H1 (cell line): Measurements from ENCODE around the gene RTTN. TPM values are rescaled to one million over a fixed set of nuclear protein-coding genes. Genes with fewer than 3 reads are reported as not detected.

Source experiments
- CTCF ChIA-PET: fragments of 300-600 bp; sonication (Branson Sonifier 250); formaldehyde crosslinking; loops from one replicate; lab custom pipeline; 2021; ENCODE audit not compliant: partially characterized antibody; lab: Charles Lee
- POLR2A ChIA-PET: fragments of 300-600 bp; sonication (Branson Sonifier 250); formaldehyde crosslinking; loops from one replicate; lab custom pipeline; 2021; ENCODE audit warnings: inconsistent platforms; ENCODE audit not compliant: partially characterized antibody; lab: Charles Lee
- DNase-seq, 2 experiments: peaks; one replicate each; pipeline versions ENCODE4 v3.0.0 to v3.0.0-alpha.2; 2010 to 2022; ENCODE audit warnings: low spot score in 2 of 2, low read depth in 1 of 2, mixed read lengths in 1 of 2
- FAIRE-seq: peaks from 2 replicates; lab custom pipeline; 2011; peaks lifted over from hg19 to GRCh38; lab: Jason Lieb, UNC
- H2AFZ ChIP-seq: 2 replicates; pipeline ENCODE4 v1.8.1; 2012; ENCODE audit warnings: low read length, inconsistent platforms
- H2AK5ac ChIP-seq: 2 replicates; pipeline ENCODE4 v1.6.1; 2013; ENCODE audit warnings: low read depth, low read length
- H2BK120ac ChIP-seq: replicated peaks from 2 replicates; pipeline ENCODE3; 2013; ENCODE audit warnings: low read depth, low read length, inconsistent platforms
- H2BK12ac ChIP-seq: 2 replicates; pipeline ENCODE4 v1.6.1; 2013; ENCODE audit warnings: low read depth, low read length
- H2BK15ac ChIP-seq: 2 replicates; pipeline ENCODE4 v1.6.1; 2013; ENCODE audit warnings: low read length
- H2BK20ac ChIP-seq: 2 replicates; pipeline ENCODE4 v1.6.1; 2013; ENCODE audit warnings: low read length
- H2BK5ac ChIP-seq: 2 replicates; pipeline ENCODE4 v1.6.1; 2013; ENCODE audit warnings: low read depth, low read length
- H3K14ac ChIP-seq: 2 replicates; pipeline ENCODE4 v1.6.1; 2013; ENCODE audit warnings: inconsistent platforms; ENCODE audit not compliant: insufficient read length
- H3K18ac ChIP-seq: 2 replicates; pipeline ENCODE4 v1.6.1; 2013; ENCODE audit warnings: low read length; ENCODE audit errors: extremely low read depth
- H3K23ac ChIP-seq: 2 replicates; pipeline ENCODE4 v1.6.1; 2013; ENCODE audit warnings: inconsistent platforms; ENCODE audit not compliant: insufficient read length
- H3K23me2 ChIP-seq: 2 replicates; pipeline ENCODE4 v1.6.1; 2013; ENCODE audit warnings: low read depth, low read length
- H3K27ac ChIP-seq: 2 replicates; pipeline ENCODE4 v1.6.1; 2011; ENCODE audit warnings: low read depth, low read length, inconsistent platforms
- H3K27me3 ChIP-seq, 4 experiments: replicated peaks in 1 of 4; 1 replicate in 1 of 4; 2 replicates in 3 of 4; pipeline versions ENCODE4 v1.6.1 to v1.8.1; 2011 to 2013; ENCODE audit warnings: low read length in 3 of 4, mild to moderate bottlenecking in 3 of 4, inconsistent platforms in 2 of 4, mixed read lengths in 2 of 4, moderate library complexity in 1 of 4; ENCODE audit not compliant: control insufficient read depth in 3 of 4, insufficient read depth in 3 of 4; ENCODE audit errors: extremely low read depth in 1 of 4
- H3K36me3 ChIP-seq, 4 experiments: 2 replicates each; pipeline versions ENCODE4 v1.6.1 to v1.8.1; 2011 to 2013; ENCODE audit warnings: mild to moderate bottlenecking in 4 of 4, low read length in 3 of 4, moderate library complexity in 2 of 4, control low read depth in 1 of 4, inconsistent platforms in 1 of 4; ENCODE audit not compliant: insufficient read depth in 4 of 4, control insufficient read depth in 2 of 4
- H3K4ac ChIP-seq: replicated peaks from 2 replicates; pipeline ENCODE3; 2013; ENCODE audit warnings: low read length, low read depth, mixed read lengths, inconsistent platforms; ENCODE audit not compliant: insufficient read length
- H3K4me1 ChIP-seq, 4 experiments: replicated peaks in 1 of 4; 1 replicate in 1 of 4; 2 replicates in 3 of 4; pipeline versions ENCODE4 v1.6.1 to v1.8.1; 2011 to 2013; ENCODE audit warnings: low read length in 3 of 4, inconsistent platforms in 2 of 4, mixed read lengths in 1 of 4; ENCODE audit not compliant: insufficient read depth in 4 of 4, control insufficient read depth in 3 of 4
- H3K4me2 ChIP-seq, 2 experiments: 2 replicates each; pipeline versions ENCODE4 v1.6.1 to v1.8.1; 2011 to 2013; ENCODE audit warnings: low read depth in 2 of 2, low read length in 2 of 2, control low read depth in 1 of 2, inconsistent platforms in 1 of 2, mild to moderate bottlenecking in 1 of 2; ENCODE audit not compliant: insufficient read depth in 1 of 2
- H3K4me3 ChIP-seq, 4 experiments: fragments of 200-600, 300-600 bp in 1 of 4; sonication (generic), shearing (Covaris generic), sonication (Bioruptor Twin) in 1 of 4; 2 replicates each; pipeline versions ENCODE4 v1.5.1 to v1.8.1; 2011 to 2016; ENCODE audit warnings: low read length in 4 of 4, low read depth in 3 of 4, control low read depth in 2 of 4, inconsistent platforms in 2 of 4, mild to moderate bottlenecking in 2 of 4, mixed read lengths in 1 of 4, moderate library complexity in 1 of 4; ENCODE audit not compliant: insufficient read depth in 2 of 4; ENCODE audit errors: extremely low read depth in 1 of 4
- H3K56ac ChIP-seq: replicated peaks from 2 replicates; pipeline ENCODE3; 2013; ENCODE audit warnings: low read depth, mild to moderate bottlenecking, mixed read lengths, low read length, inconsistent platforms; ENCODE audit not compliant: insufficient read length
- H3K79me1 ChIP-seq: 2 replicates; pipeline ENCODE4 v1.6.1; 2013; ENCODE audit warnings: low read depth, low read length, control low read depth
- H3K79me2 ChIP-seq, 2 experiments: 2 replicates each; pipeline versions ENCODE4 v1.6.1 to v1.8.1; 2012 to 2013; ENCODE audit warnings: low read length in 2 of 2, mild to moderate bottlenecking in 2 of 2, inconsistent platforms in 1 of 2; ENCODE audit not compliant: insufficient read depth in 2 of 2, control insufficient read depth in 1 of 2
- H3K9ac ChIP-seq, 4 experiments: replicated peaks in 1 of 4; 1 replicate in 1 of 4; 2 replicates in 3 of 4; pipeline versions ENCODE4 v1.6.1 to v1.8.1; 2011 to 2013; ENCODE audit warnings: low read depth in 3 of 4, low read length in 3 of 4, control low read depth in 2 of 4, mild to moderate bottlenecking in 2 of 4, moderate library complexity in 2 of 4, inconsistent platforms in 1 of 4; ENCODE audit errors: extremely low read depth in 1 of 4
- H3K9me3 ChIP-seq, 2 experiments: 2 replicates each; pipeline versions ENCODE4 v1.6.1 to v1.8.1; 2012 to 2013; ENCODE audit warnings: mild to moderate bottlenecking in 2 of 2, moderate library complexity in 2 of 2, control low read depth in 1 of 2, inconsistent platforms in 1 of 2, low read depth in 1 of 2, low read length in 1 of 2, mixed read lengths in 1 of 2; ENCODE audit not compliant: insufficient read depth in 2 of 2
- H4K20me1 ChIP-seq, 2 experiments: replicated peaks in 1 of 2; 2 replicates each; pipeline versions ENCODE3 to v1.8.1; 2011 to 2013; ENCODE audit warnings: inconsistent platforms in 2 of 2, low read length in 2 of 2, mild to moderate bottlenecking in 1 of 2; ENCODE audit not compliant: insufficient read depth in 2 of 2, control insufficient read depth in 1 of 2
- H4K5ac ChIP-seq: 2 replicates; pipeline ENCODE4 v1.6.1; 2013; ENCODE audit warnings: low read length, low read depth, mixed read lengths, inconsistent platforms; ENCODE audit not compliant: insufficient read length
- H4K8ac ChIP-seq: 2 replicates; pipeline ENCODE4 v1.8.0; 2013; ENCODE audit warnings: mild to moderate bottlenecking, moderate library complexity, low read length, inconsistent platforms; ENCODE audit not compliant: insufficient read depth; ENCODE audit errors: extremely low read depth
- H4K91ac ChIP-seq: replicated peaks from 2 replicates; pipeline ENCODE3; 2013; ENCODE audit warnings: low read length, mixed read lengths, inconsistent platforms; ENCODE audit not compliant: insufficient read length
- WGBS, 2 experiments: shearing (Covaris generic) in 1 of 2; methylation state at CpG; one replicate each; pipeline versions ENCODE4 v1.1.6 to v1.1.7; 2013 to 2015; ENCODE audit warnings: low lambda C conversion rate in 2 of 2, mixed read lengths in 2 of 2, inconsistent platforms in 1 of 2, low coverage in 1 of 2, missing lambda C conversion rate in 1 of 2; ENCODE audit not compliant: insufficient replicate concordance in 2 of 2, insufficient coverage in 1 of 2, insufficient read length in 1 of 2; ENCODE audit errors: extremely low coverage in 1 of 2, missing lambda C conversion rate in 1 of 2; 5-methylcytosine and 5-hydroxymethylcytosine counted together
- polyA plus RNA-seq, 7 experiments: library from polyadenylated mRNA; depleted of rRNA in 3 of 7; stranded (reverse) in 5 of 7; unstranded in 2 of 7; fragments of >200 nt in 5 of 7; fragments of 200-250 nt in 2 of 7; gene quantifications; 1 replicate in 5 of 7; 2 replicates in 1 of 7; 4 replicates in 1 of 7; pipeline versions ENCODE4 v1.2.1 to v1.2.3, GENCODE V29; 2011 to 2013; ENCODE audit warnings: missing spikeins in 2 of 7, mixed read lengths in 2 of 7
- total RNA-seq: library from RNA; stranded (reverse); fragmentation: NEBNext Ultra II Directional; extraction: Animal tissue kit (Norgen Biotek cat#: 25700); gene quantifications from 2 replicates; pipeline ENCODE4 v1.2.1, GENCODE V29; 2021

Gene RTTN
- total and polyA plus RNA-seq, 2 of the 8 experiments (the other 6 are each of a cell fraction or from before 2014, with no cell fraction given): 9.1 to 21.4 TPM

DNA sequence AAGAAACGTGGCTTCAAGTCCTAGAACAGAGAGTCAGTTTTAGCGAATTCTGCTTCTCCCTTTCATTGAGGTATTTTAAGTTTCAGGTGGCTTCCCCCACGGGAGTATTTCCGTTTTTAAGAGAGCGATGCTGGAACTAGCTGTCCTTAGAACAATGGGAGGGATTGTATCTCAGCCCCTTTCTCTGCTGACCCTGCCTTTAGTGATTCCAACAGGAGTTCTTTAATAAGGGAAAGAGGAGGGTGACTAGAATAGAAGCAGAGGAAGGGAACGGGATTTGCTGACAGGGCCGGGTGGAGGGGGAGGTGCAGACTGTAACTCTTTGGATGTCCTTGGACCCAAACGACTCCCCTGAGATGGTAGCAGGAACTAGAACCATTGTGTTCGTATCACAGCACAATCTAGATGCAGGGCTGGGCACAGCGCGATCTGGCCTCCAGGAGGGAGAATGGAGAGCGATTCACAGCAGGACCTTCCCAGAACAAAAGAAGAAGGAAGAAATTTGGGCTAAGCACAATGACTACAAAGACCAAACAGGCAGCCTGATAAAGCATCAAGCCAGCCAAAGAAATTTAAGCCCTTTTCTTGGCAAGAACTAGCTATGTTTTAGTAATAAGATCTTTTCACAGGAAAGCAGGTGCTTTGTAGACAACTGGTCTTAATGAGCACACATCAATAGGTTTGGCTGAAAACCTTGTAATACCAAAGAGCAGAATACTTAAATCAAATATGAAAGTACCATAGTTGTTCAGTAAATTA lies 15.8 kb upstream of the RTTN start:
- no peak overlapping the region; the same call in 1 of the 2 replicates for H3K18ac ChIP-seq
- peak; percentile 62 for FAIRE-seq
- peaks cover 0 to 9% (median 3%) of the 10 kb centered on the region in 4 experiments; a peak in 3 of 7 replicates for H3K4me1 ChIP-seq
- H3K27me3 ChIP-seq: no peaks in the 10 kb centered on the region
- no peak overlapping the region for H3K56ac ChIP-seq
- no peaks in the 10 kb centered on the region for H3K36me3 ChIP-seq
- H3K23me2 ChIP-seq: no peaks in the 10 kb centered on the region
- H2BK5ac ChIP-seq: 0 out of 2 replicates have a peak overlapping the region, but pooled peaks have one; percentile 7
- H2BK15ac ChIP-seq: no peak overlapping the region; the same call in 1 of the 2 replicates
- peak overlapping the region; percentile 37; the same call in 1 of the 2 replicates for H2AFZ ChIP-seq
- 41% methylated on average over 12 of the region's 12 CpGs; no CpG with 5 or more reads in 1 of the 2 experiments for WGBS, 2 experiments
- no peaks in the 10 kb centered on the region for H3K79me1 ChIP-seq
- no peak overlapping the region for H2AK5ac ChIP-seq
- CTCF ChIA-PET: interaction anchor here (1.5 kb wide), 1 partner anchor 26 kb away, joined by 3 read pairs; no protein-coding TSS in a partner anchor
- no peaks in the 10 kb centered on the region for H4K20me1 ChIP-seq
- H4K8ac ChIP-seq: no peak overlapping the region
- no peaks in the 10 kb centered on the region for H3K79me2 ChIP-seq
- peak overlapping the region in 1 of 4 experiments; percentile 26; a peak in 3 of 8 replicates for H3K4me3 ChIP-seq
- H3K4ac ChIP-seq: no peak overlapping the region
- no peak overlapping the region for H4K5ac ChIP-seq
- no peaks in the 10 kb centered on the region for H3K9me3 ChIP-seq
- no peak overlapping the region for H3K23ac ChIP-seq
- H3K27ac ChIP-seq: no peak overlapping the region
- DNase-seq: peak in 1 of 2 experiments; percentile 56
- no peak overlapping the region for H2BK12ac ChIP-seq
- POLR2A ChIA-PET: no interaction called here
- no peak overlapping the region for H2BK120ac ChIP-seq
- no peak overlapping the region for H3K9ac ChIP-seq
- H3K14ac ChIP-seq: no peak overlapping the region
- no peak overlapping the region for H2BK20ac ChIP-seq
- no peak overlapping the region for H4K91ac ChIP-seq
- peak overlapping the region; percentile 51 for H3K4me2 ChIP-seq
